Effector CD8-positive, alpha-beta T cell (primary cell): ENCODE data around the gene FNDC5.

Experiments
- DNase-seq: peaks from one replicate; lab custom pipeline; 2025; lab: John Stamatoyannopoulos, UW

The FNDC5 gene

GRCh38 chr1:32813941-32814739, 56.6 kb downstream of the FNDC5 start:
- no peak for DNase-seq
